ENCODE results near the gene GNPTAB. TPM values are rescaled to one million over a fixed set of nuclear protein-coding genes. Genes with fewer than 3 reads are reported as not detected.

The GNPTAB gene
- total RNA-seq = 11.3 and 15.8 TPM in 2 replicates

DNA sequence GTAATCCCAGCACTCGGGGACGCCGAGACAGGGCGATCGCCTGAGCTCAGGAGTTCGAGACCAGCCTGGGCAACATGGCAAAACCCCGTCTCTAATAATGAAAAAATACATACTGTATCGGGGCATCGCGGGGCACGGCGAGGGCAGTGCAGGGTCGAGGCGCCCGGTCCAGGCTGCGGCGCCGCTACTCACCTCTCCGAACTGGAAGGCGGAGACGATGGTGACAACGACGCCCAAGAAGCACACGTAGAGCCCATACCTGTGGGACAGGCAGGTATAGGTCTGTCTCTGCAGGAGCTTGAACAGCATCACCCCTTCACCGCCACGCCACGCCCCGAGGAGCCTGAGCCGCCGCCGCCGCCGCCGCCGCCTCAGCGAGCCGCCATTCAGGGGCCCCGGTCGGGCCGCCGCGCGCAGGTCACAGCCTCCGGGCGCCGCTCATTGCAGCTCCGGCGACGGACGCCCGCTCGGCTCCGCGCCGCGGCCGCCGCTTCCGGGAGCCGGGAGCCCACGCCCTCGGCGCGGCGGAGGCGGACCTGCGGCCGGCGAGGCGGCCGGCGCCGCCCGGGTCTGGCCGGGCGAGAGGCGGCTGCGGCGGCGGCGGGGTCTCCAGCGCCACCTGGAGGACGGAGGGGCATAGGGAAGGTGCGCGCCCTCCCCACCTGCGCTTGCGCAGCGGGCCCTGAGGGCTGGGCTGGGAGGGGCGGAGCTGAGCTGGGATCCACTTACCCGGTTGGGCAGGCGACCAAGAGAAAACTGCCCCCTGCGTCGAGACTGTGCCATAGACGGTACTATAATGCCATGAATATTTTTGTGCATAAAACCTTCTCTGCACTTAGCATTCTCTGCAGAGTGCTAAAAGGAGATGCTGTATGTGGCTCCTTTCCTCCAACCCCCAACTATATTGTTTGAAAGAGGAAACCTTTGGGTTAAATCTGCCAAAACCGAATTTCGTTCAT lies at the start of gene GNPTAB:
Gene GNPTAB (minus strand): TSS at position 593 of the 959 bp plus-strand sequence. CDS start 284 bp downstream, at position 309.

DNA sequence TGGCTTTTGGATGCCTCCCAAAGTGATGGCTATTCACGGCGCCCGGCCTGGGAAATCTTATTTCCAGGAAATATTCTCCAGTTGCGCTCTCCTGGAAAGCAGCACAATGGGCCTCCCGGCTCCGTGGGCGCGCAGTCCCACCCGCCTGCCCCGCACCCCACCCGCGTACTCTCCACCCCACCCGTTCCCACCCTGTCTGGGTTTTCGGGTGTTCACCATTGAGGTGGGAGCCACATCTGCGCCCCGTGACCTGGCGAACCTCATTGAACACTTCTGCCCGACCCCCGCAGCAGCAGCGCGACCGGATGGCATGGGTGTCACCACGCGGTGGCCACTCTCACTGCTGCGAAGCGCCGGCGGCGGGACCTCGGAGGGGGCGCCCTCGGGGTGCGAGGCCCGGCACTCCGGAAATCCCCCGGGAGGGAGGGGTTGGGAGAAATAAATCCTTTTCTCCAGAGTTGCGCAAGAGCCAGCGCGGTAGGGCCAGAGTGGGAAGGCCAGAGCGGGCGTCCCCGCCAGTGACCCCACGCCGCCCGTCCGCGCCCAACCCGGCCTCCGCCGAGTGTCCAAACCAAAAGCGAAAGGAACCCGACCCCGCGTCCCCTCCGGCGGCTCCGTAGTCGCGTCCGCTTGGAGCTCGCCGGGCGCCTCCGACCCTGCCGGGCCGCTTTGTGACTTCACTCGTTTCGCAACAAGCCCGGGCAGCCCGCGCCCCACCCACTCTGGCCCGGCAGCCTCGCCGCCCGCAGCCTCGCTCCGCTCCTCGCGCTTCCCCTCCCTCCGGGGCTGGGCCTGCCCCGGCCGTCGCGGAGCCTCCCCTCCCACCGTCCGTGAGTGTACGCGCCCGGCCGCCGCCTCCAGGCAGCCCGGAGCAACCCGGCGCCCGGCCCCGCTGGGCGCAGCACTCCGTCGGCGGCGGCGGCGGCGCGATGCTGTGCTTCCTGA lies 46.4 kb upstream of the GNPTAB start, which contains the start of gene DRAM1:
Gene DRAM1 (plus strand): TSS at position 720 of the 945 bp plus-strand sequence. CDS start 210 bp downstream, at position 930.

DNA sequence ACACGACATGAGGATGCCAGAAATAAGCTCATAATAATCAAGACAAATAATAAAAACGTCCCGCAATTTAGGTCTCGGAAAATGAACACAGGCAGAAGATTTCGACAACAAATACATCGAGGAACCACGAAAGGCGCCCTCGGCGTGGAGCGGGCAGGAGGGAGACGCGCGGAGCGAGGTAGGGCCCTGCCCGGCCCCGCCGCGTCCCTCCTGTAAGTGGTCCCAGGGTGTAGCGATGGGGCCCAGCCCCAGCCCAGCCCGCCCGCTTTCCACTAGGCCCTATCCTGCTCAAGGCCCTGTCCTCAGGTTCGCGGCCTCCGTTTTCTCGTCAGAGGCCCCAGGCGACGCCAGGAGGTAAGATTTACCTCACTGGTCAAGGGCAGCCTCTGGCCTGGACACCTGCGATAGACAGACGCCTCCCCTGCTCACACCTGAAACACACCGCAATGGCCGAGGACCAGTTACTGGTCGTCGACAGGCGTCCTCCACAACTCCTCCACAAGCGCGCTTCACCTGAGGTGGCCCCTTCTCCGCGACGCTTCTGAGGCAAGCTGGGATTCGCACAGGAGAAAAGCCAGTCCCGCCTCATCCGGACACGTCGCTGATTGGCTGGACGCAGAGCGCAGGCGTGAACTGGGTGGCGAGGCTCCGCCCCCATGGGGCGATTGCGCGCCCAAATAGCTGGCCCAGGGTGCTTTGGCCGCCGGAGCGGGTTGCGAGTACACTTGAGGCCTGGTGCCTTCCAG lies 91.7 kb downstream of the GNPTAB start, which contains the start of gene SYCP3:
Gene SYCP3 (minus strand): TSS at position 543 of the 746 bp plus-strand sequence. CDS start 1,527 bp downstream, outside the sequence.

DNA sequence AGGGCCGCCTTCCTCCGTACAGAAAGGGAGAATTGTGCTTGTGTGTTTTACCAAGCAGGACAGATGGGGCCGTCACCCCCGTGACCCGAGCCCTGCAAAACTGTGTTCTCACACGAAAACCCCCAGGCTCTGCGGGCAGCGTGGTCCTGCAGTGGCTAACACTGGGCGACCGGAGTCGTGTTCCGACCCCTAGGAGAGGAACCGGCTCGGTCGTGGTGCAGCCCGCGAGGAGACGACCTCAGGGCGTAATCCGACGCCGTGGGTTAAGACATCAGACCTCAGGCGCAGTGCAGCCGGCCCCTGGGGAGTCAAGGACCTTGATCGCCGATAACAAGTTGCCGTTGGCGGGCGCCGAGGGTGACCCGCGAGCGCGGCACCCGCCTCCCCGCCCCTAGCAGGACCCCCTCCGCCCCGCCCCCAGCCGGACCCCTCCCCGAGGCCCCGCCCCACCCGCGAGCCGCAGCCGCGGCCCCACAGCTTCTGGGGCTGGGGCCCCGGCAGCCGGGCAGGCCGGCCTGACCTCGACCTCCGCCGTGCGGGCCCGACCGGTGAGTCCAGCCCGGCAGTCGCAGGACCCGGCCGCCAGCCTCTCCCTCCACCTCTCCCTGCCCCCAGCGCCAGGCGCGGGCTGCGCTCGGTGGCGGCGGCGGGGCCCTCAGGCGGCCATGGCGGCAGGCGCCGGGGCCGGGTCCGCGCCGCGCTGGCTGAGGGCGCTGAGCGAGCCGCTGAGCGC lies 133.4 kb downstream of the GNPTAB start, which contains the start of gene CHPT1:
Gene CHPT1 (plus strand): TSS at position 444 of the 733 bp plus-strand sequence. CDS start 222 bp downstream, at position 666.

Other genes with a start within 250 kb of the GNPTAB start
- gene MYBPC1, start 236.0 kb downstream of the GNPTAB start, total RNA-seq = not detected in 2 replicates
- 19.7 and 19.8 TPM in 2 replicates for gene CHPT1, start 133.3 kb downstream of the GNPTAB start, total RNA-seq
- gene SYCP3, start 91.5 kb downstream of the GNPTAB start, total RNA-seq = not detected in 2 replicates
- gene DRAM1, start 46.6 kb upstream of the GNPTAB start, total RNA-seq = 10.5 and 12.5 TPM in 2 replicates
- gene WASHC3, start 231.0 kb upstream of the GNPTAB start, total RNA-seq = 65.0 and 68.6 TPM in 2 replicates